Liver (tissue), 3 donors: Measurements from ENCODE around the gene COL8A1.

Source experiments
- CTCF ChIP-seq: fragments of 150-350 bp; IDR thresholded peaks from 2 replicates; pipeline ENCODE4 v1.5.1; 2017; ENCODE audit warnings: improper control_type of control experiment, low read depth, low read length; ENCODE audit not compliant: missing input control
- TAF1 ChIP-seq: conservative IDR thresholded peaks from 2 replicates; pipeline ENCODE4 v1.6.1; 2016; ENCODE audit warnings: antibody characterized with exemption, mild to moderate bottlenecking
- donor health status: healthy.
- donor health status: healthy.

GRCh38 chr3:99641982-99642381 is 3.6 kb downstream of the COL8A1 start:
- no peak for TF ChIP-seq TAF1
- no peak for TF ChIP-seq CTCF
